SU-DHL-6 (cell line): ENCODE results near the gene LDAF1.
"Not testable (repeated sequence)": the region's sequence is repeated elsewhere in the genome, so short reads cannot be mapped to it uniquely, and the experiment has no call there.

Experiments used
- H2AFZ ChIP-seq: fragments of 200-600 bp; sonication (generic); 2 replicates; pipeline ENCODE4 v1.6.1; 2014; ENCODE audit warnings: low read depth, mild to moderate bottlenecking, moderate library complexity, mixed read lengths, antibody characterized with exemption, low read length; ENCODE audit not compliant: severe bottlenecking
- H3F3A ChIP-seq: fragments of 200-600 bp; shearing (Covaris generic); 2 replicates; pipeline ENCODE4 v1.6.0; 2016; ENCODE audit warnings: antibody characterized with exemption, mild to moderate bottlenecking; ENCODE audit not compliant: insufficient read depth
- H3K27ac ChIP-seq: fragments of 200-600 bp; sonication (generic); 2 replicates; pipeline ENCODE4 v1.5.1; 2016; ENCODE audit warnings: low read depth, mild to moderate bottlenecking, low read length, moderate library complexity, mixed read lengths
- H3K27me3 ChIP-seq: fragments of 200-600 bp; sonication (generic), shearing (Covaris generic); 2 replicates; pipeline ENCODE4 v1.6.0; 2014; ENCODE audit warnings: mild to moderate bottlenecking, low read length
- H3K36me3 ChIP-seq: fragments of 200-600 bp; sonication (generic); 2 replicates; pipeline ENCODE4 v1.6.1; 2014; ENCODE audit warnings: mild to moderate bottlenecking, low read length, mixed read lengths
- H3K4me2 ChIP-seq: fragments of 300-600, 200-600 bp; shearing (Covaris generic), sonication (generic); 2 replicates; pipeline ENCODE4 v1.6.0; 2014; ENCODE audit warnings: low read length, low read depth, mild to moderate bottlenecking; ENCODE audit not compliant: poor library complexity, severe bottlenecking
- H3K4me3 ChIP-seq: fragments of 200-600 bp; sonication (generic); 2 replicates; pipeline ENCODE4 v1.5.1; 2014; ENCODE audit warnings: antibody characterized with exemption, low read length, mild to moderate bottlenecking, mixed read lengths; ENCODE audit not compliant: insufficient read depth, poor library complexity, severe bottlenecking
- H3K79me2 ChIP-seq: fragments of 200-600 bp; sonication (generic); 2 replicates; pipeline ENCODE4 v1.6.1; 2014; ENCODE audit warnings: mild to moderate bottlenecking, low read length, moderate library complexity; ENCODE audit not compliant: insufficient read depth
- H3K9ac ChIP-seq: fragments of 200-600 bp; sonication (generic); 2 replicates; pipeline ENCODE4 v1.7.0; 2014; ENCODE audit warnings: mild to moderate bottlenecking, low read length
- H3K9me2 ChIP-seq: fragments of 200-600 bp; sonication (generic); replicated peaks from 2 replicates; pipeline ENCODE4 v1.6.1; 2014; ENCODE audit warnings: low read length; ENCODE audit not compliant: insufficient read depth
- H3K9me3 ChIP-seq: fragments of 200-600 bp; sonication (generic); 2 replicates; pipeline ENCODE4 v1.6.1; 2014; ENCODE audit warnings: low read length, mixed read lengths; ENCODE audit not compliant: insufficient read depth
- H4K20me1 ChIP-seq: fragments of 200-600 bp; sonication (generic); 2 replicates; pipeline ENCODE4 v1.6.1; 2014; ENCODE audit warnings: low read depth, mild to moderate bottlenecking, antibody characterized with exemption, low read length, moderate library complexity, mixed read lengths
- EZH2phosphoT487 ChIP-seq: fragments of 200-600 bp; sonication (generic), shearing (Covaris generic); conservative IDR thresholded peaks from 2 replicates; pipeline ENCODE4 v1.6.1; 2018; ENCODE audit warnings: mild to moderate bottlenecking, antibody characterized with exemption, low read length, moderate library complexity, mixed read lengths
- TF ChIP-seq, protein P1 (sequence below): fragments of 200-600 bp; sonication (generic); IDR thresholded peaks from one replicate; pipeline ENCODE4 v1.5.1; 2017; ENCODE audit warnings: antibody characterized with exemption, mild to moderate bottlenecking, low read length, moderate library complexity; ENCODE audit not compliant: insufficient read depth, poor library complexity, severe bottlenecking

Gene LDAF1

GRCh38 chr16:21150375-21151001 lies 8.0 kb upstream of the LDAF1 start, which contains the start of gene DNAH3:
Gene DNAH3 (minus strand): TSS chr16:21150846. CDS start chr16:21150319, 527 bp downstream.
- Histone ChIP-seq H2AFZ (no peak within 1 kb of the TSS), H3K79me2 (no peaks in the 10 kb centered on the region), H3F3A (no peaks in the 10 kb centered on the region)

DNA sequence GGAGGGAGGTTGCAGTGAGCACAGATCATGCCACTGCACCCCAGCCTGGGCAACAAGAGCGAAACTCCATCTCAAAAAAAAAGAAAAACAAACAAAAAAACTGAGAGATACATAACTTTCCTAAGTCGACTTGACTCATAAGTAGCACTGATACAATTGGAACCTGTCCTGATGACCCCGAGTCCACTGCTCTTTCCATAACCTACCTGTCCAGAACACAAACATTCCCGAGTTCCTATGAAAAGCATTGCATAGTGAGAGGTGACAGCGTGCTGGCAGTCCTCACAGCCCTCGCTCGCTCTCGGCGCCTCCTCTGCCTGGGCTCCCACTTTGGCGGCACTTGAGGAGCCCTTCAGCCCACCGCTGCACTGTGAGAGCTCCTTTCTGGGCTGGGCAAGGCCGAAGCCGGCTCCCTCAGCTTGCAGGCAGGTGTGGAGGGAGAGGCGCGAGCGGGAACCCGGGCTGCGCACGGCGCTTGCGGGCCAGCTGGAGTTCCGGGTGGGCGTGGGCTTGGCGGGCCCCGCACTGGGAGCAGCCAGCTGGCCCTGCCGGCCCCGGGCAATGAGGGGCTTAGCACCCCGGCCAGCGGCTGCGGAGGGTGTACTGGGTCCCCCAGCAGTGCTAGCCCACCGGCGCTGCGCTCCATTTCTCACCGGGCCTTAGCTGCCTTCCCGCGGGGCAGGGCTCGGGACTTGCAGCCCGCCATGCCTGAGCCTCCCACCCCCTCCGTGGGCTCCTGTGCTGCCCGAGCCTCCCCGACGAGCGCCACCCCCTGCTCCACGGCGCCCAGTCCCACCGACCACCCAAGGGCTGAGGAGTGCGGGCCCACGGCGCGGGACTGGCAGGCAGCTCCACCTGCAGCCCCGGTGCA lies 6.1 kb upstream of the LDAF1 start:
- H3F3A ChIP-seq, H3K4me2 ChIP-seq, H3K4me3 ChIP-seq: not testable (repeated sequence)

More at GRCh38 chr16:21150375-21151001, 8.0 kb upstream of the LDAF1 start, which contains the start of gene DNAH3:
- Histone ChIP-seq H4K20me1 (no peaks in the 10 kb centered on the region), H3K27ac (no peak within 1 kb of the TSS), H3K4me2 (no peak within 1 kb of the TSS), H3K27me3 (no peaks in the 10 kb centered on the region), H3K9me2 (no peaks in the 10 kb centered on the region), H3K4me3 (no peak within 1 kb of the TSS), H3K9me3 (no peaks in the 10 kb centered on the region), H3K36me3 (no peaks in the 10 kb centered on the region), H3K9ac (no peak within 1 kb of the TSS)
- TF ChIP-seq, protein P1, sequence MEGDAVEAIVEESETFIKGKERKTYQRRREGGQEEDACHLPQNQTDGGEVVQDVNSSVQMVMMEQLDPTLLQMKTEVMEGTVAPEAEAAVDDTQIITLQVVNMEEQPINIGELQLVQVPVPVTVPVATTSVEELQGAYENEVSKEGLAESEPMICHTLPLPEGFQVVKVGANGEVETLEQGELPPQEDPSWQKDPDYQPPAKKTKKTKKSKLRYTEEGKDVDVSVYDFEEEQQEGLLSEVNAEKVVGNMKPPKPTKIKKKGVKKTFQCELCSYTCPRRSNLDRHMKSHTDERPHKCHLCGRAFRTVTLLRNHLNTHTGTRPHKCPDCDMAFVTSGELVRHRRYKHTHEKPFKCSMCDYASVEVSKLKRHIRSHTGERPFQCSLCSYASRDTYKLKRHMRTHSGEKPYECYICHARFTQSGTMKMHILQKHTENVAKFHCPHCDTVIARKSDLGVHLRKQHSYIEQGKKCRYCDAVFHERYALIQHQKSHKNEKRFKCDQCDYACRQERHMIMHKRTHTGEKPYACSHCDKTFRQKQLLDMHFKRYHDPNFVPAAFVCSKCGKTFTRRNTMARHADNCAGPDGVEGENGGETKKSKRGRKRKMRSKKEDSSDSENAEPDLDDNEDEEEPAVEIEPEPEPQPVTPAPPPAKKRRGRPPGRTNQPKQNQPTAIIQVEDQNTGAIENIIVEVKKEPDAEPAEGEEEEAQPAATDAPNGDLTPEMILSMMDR, result no peak
- TF ChIP-seq EZH2phosphoT487, result no peak

DNA sequence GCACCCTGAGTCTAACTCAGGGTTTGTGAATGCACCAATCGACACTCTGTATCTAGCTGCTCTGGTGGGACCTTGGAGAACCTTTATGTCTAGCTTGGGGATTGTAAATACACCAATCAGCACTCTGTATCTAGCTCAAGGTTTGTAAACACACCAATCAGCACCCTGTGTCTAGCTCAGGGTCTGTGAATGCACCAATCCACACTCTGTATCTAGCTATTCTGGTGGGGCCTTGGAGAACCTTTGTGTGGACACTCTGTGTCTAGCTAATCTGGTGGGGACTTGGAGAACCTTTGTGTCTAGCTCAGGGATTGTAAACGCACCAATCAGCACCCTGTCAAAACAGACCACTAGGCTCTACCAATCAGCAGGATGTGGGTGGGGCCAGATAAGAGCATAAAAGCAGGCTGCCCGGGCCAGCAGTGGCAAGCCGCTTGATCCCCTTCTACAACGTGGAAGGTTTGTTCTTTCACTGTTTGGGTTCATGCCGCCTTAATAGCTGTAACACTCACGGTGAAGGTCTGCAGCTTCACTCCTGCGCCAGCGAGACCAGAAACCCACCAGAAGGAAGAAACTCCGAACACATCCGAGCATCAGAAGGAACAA lies 5.2 kb upstream of the LDAF1 start:
- H3K27me3 ChIP-seq, H3K9ac ChIP-seq, H3K9me2 ChIP-seq, H3K79me2 ChIP-seq, H3F3A ChIP-seq, H3K36me3 ChIP-seq, H3K9me3 ChIP-seq, H3K27ac ChIP-seq, H3K4me2 ChIP-seq, H2AFZ ChIP-seq, H4K20me1 ChIP-seq, H3K4me3 ChIP-seq: not testable (repeated sequence)

More for the DNA sequence above, 6.1 kb upstream of the LDAF1 start:
- not testable (repeated sequence) for H4K20me1 ChIP-seq, H2AFZ ChIP-seq, H3K79me2 ChIP-seq, H3K9me2 ChIP-seq, H3K9me3 ChIP-seq, H3K36me3 ChIP-seq, H3K27ac ChIP-seq, H3K27me3 ChIP-seq, H3K9ac ChIP-seq

GRCh38 chr16:21156011-21156410 lies 2.5 kb upstream of the LDAF1 start:
- not testable (repeated sequence) for H4K20me1 ChIP-seq, H3K4me3 ChIP-seq, H3K9ac ChIP-seq, H3K9me2 ChIP-seq, H2AFZ ChIP-seq, H3K27me3 ChIP-seq, H3K36me3 ChIP-seq, H3K4me2 ChIP-seq, H3F3A ChIP-seq, H3K27ac ChIP-seq, H3K9me3 ChIP-seq
- peaks cover 11% of the 10 kb centered on the region; the same call in 1 of the 2 replicates for H3K79me2 ChIP-seq
